HG02610 (cell line): ENCODE data around the gene LIG3.
"Not testable (repeated sequence)": the region's sequence is repeated elsewhere in the genome, so short reads cannot be mapped to it uniquely, and the experiment has no call there.

Source experiments
- ATAC-seq: cut with Tn5 transposase; IDR thresholded peaks from one replicate; pipeline ENCODE4 v1.9.1; 2021; ENCODE audit warnings: mild to moderate bottlenecking, moderate library complexity; ENCODE audit not compliant: unreplicated experiment

Gene LIG3

GRCh38 chr17:34980353-34980680, at the start of gene LIG3:
LIG3 (plus strand) TSS chr17:34980512; CDS start chr17:34983006, 2,494 bp downstream.
- peak; percentile 83 for ATAC-seq

GRCh38 chr17:34950780-34951179, 29.5 kb upstream of the LIG3 start:
- not testable (repeated sequence) for ATAC-seq

- ATAC-seq: no peak
These were observed 21.9 kb upstream of the LIG3 start for GRCh38 chr17:34958438-34958837.

GRCh38 chr17:34961093-34961911, 19.0 kb upstream of the LIG3 start, which contains the start of the genes CCT6B and ZNF830:
CCT6B (minus strand) TSS chr17:34961460; CDS start chr17:34961393, 67 bp downstream.
ZNF830 (plus strand) TSS chr17:34961540; CDS start chr17:34961567, 27 bp downstream.
- peak; percentile 85 for ATAC-seq

- ATAC-seq: no peak
These were observed 6.1 kb upstream of the LIG3 start for GRCh38 chr17:34974179-34974578.

- no peak for ATAC-seq
These were observed 5.2 kb upstream of the LIG3 start for GRCh38 chr17:34974794-34975785.

- ATAC-seq: no peak
These were observed 1.2 kb upstream of the LIG3 start for GRCh38 chr17:34979153-34979552.

- ATAC-seq: no peak
These were observed 511 bp upstream of the LIG3 start for GRCh38 chr17:34979650-34980352.

- peak; percentile 76 for ATAC-seq
These were observed 597 bp downstream of the LIG3 start for GRCh38 chr17:34980681-34981537.

GRCh38 chr17:34981538-34982241, 1.4 kb downstream of the LIG3 start:
- ATAC-seq: no peak

GRCh38 chr17:34987232-34987631, 6.9 kb downstream of the LIG3 start:
- no peak for ATAC-seq

- no peak for ATAC-seq
These were observed 8.3 kb downstream of the LIG3 start for GRCh38 chr17:34988644-34989043.

GRCh38 chr17:34989473-34989872, 9.2 kb downstream of the LIG3 start:
- ATAC-seq: no peak

GRCh38 chr17:34990921-34991365, 10.6 kb downstream of the LIG3 start:
- no peak for ATAC-seq

- no peak for ATAC-seq
These were observed 11.3 kb downstream of the LIG3 start for GRCh38 chr17:34991606-34992005.

GRCh38 chr17:34993031-34993430, 12.7 kb downstream of the LIG3 start:
- no peak for ATAC-seq

GRCh38 chr17:34996422-34997285, 16.3 kb downstream of the LIG3 start:
- no peak for ATAC-seq

GRCh38 chr17:34997355-34997862, 17.1 kb downstream of the LIG3 start:
- no peak for ATAC-seq
